NCI-H2196 (cell line): ENCODE measurements around the gene IQCH.
"Not testable (repeated sequence)": the region's sequence is repeated elsewhere in the genome, so short reads cannot be mapped to it uniquely, and the experiment has no call there.

ENCODE experiments used
- DNase-seq: peaks from one replicate; lab custom pipeline; 2025; ENCODE audit not compliant: unreplicated experiment; lab: John Stamatoyannopoulos, UW

IQCH gene

DNA sequence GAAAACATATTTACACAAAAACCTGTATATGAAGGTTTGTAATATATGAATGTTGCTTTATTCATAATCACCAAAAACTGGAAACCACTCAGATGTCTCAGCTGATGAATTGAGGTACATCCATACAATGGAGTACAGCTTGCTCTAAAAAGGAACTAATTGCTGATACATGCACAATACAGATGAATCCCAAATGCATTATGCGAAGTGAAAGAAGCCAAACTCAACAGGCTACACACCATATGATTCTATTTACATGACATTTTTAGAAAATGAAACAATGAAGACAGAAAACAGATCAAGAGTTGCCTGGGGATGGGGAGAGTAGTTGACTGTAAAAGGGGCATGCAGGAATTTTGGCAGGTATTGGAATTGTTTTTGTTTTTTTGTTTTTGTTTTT lies 95.5 kb downstream of the IQCH start:
- DNase-seq = no peak

DNA sequence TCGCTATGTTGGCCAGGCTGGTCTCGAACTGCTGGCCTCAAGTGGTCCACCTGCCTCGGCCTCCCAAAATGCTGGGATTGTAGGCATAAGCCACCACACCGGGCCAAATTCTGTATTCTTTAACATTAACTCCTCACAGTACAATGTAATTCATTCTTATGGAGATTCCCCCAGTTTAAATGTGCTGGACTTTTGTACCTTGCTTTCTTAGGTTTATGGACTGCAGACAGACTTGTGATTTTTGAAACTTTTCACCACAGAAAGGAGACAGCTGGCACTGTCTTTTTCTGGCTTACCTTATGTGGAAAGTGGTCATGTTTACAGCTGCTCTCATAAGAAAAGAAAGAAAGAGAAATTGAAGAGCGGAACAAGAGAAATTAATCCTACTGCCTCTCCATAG lies 103.8 kb downstream of the IQCH start:
- DNase-seq = no peak

DNA sequence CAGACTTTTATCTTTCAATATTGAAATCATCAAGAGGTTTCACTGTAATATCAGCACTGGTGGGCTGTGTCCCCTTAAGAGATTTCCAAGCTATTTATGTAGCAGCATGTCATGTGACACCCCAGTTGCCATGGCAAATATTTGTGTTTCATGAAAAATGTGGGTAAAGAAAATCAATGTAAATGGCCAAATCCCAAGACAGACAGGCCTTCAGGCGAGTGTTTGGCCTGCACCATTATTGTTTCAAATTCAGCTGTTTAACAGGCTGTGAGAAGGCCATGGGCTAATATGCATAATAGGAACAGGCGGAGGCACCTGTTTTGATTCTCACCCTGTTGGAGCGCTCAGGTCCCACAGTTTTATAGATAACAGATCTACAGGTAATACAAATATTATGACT lies 104.2 kb downstream of the IQCH start:
- no peak for DNase-seq

DNA sequence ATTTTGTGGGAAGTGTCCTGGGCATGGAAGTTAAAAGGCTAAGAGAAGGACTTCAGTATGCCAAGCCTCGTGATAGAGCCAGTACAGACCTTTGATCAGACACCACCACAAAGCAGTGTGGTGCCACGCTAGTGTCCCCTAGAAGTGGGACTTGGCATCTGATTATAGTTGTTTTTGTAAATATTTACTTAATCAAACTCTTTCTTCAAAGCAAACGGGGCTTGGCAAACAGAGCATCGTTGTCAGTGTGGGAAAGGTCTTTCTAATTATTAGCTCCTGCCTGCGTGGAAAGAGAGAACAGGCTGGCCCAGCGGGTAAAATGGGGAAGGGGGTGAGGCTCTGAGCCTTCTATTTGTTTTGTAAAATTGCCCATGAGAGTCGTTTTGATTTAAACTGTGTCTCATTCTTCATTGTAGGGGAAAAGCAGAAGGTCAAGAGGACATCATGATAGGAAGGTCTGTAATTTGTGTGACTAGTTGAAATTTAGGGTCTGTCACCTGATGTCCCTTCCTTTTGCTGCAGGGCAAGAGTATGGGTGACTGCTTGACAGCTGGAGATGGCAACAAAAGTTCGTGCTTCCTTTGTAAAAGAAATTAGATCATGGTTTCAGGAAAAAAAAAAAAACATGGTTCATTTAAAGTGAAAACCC lies 105.0 kb downstream of the IQCH start:
- no peak for DNase-seq

DNA sequence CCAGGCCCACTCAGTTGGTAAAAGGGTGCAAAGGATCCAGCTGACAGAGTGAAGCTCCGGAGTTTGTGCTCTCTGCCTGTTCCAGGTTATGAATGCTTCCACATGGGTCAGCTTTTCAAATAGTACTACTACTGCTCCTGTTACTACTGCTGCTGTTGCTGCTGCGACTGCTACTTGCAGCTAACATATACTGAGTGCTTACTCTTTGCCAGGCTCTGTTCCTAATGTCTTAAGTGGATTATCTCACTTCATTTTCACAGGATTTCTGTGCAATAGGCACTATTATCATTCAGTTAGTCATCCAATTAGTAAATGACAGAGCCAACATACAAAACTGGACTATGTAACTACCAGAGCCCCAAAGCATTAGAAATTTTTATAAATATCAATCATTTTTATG lies 106.5 kb downstream of the IQCH start:
- DNase-seq = no peak

- DNase-seq = not testable (repeated sequence)
These were observed 109.1 kb downstream of the IQCH start for GRCh38 chr15:67363712-67364111.

DNA sequence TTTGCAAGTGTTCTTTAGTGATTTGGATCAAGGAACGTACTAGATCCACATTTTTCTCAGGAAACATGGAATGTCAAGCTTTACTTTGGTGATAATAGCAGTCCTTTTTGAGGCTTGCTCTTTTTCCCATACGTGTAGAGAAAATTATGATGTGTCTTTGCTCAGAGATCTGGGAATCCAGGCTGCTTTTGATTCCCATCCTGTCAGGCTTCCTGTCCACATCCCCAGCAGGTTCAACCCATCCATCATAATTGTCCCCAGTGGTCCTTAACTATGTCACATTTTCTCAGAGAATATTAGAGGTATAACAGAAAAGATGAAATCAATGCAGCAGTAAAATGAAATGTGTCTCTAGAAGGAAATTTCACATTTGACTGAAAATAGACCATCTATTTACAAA lies 111.4 kb downstream of the IQCH start:
- DNase-seq = no peak

- DNase-seq = no peak
These were observed 112.3 kb downstream of the IQCH start for GRCh38 chr15:67366904-67367303.

GRCh38 chr15:67369359-67369998 lies 114.9 kb downstream of the IQCH start:
- DNase-seq = no peak

DNA sequence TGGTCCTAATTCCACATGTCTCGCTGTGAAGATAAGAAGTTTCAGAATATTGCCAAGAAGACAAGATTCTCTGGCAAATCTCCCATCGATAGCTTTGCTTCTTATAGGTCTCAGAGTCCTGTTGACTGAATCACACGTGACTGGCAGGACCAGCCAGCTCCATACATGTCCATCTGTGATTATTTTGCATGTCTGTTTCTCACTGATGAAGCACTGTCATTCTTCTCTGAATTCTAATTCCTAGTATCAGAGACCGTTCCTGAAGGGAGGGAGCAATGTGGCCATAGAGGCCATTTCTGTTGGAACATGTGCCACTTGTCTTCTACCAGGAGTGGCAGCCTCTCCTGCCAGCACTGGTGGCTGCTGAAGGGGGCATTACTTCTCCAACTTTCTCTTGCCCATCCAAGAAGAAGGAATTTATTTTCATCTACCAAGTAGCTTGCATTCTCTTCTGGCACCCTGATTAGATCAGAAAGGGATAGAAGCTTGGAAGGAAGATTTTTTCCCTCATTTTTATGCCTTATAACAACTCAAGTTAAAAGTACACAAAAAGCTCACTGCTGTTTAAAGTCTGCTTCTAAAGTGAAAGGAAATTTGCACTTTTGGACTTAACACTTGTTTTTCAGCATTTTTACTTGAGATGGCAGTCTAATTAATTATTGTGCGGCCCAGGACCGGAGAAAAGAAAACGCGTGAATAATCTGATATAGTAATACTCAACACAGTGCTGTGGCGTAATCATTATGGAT lies 115.8 kb downstream of the IQCH start:
- DNase-seq = no peak

- DNase-seq = no peak
These were observed 118.0 kb downstream of the IQCH start for GRCh38 chr15:67372543-67372942.

DNA sequence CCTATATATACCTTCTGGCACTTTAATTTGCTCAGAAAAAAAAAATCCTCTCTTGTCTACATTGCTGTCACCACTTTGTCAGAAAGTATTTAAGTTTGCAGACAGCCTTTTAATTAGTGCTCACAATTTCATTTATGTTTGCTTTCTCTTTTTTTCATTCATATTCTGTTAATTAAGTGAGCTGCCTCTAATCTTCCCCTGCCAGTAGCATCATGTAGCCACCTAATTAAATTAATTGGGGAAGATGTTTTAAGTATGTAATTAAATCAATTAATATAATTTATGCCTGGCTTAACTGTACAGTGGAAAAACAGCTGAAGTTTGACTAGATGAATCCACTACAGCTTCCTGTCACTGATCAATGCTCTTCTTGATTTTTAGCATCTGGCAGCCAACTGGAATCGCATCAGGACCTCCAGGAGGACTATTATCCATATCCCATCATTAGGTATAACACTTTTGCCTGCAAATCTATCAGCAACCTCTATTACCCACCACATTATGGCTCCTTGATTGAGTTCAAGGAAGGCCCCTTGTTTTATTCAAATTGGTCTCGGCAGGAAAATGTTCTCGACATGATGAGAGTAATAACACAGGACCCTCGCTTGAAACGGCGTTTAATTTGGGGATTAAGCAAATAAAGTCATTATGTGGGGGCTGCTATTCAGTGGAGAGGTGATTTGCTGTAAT lies 118.5 kb downstream of the IQCH start:
- DNase-seq = no peak

- DNase-seq = no peak
These were observed 119.4 kb downstream of the IQCH start for GRCh38 chr15:67373971-67374370.

- no peak for DNase-seq
These were observed 124.9 kb downstream of the IQCH start for GRCh38 chr15:67379530-67379929.

- no peak for DNase-seq
These were observed 126.3 kb downstream of the IQCH start for GRCh38 chr15:67380921-67381320.

DNA sequence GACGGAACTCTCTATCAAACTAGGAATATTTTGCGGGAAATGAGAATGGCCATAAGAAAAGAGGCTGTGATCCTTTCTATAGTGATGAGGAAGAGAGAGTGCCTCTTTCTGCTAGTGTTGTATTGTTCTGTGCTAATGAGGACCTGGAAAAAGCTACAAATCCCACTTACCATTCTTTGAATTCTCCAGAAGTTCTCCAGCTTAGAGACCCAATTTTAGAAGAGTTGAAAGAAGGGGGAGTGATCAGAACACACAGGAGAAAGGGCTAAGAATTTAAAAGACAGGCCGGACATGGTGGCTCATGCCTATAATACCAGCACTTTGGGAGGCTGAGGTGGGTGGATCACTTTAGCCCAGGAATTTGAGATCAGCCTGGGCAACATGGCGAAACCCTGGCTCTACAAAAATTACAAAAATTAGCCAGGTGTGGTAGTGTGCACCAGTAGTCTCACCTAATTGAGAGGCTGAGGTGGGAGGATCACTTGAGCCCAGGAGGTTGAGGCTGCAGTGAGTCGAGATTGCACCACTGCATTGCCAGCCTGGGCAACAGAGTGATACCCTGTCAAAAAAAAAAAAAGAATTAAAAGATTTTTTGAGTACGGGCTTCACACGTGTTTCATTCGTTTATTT lies 126.9 kb downstream of the IQCH start:
- no peak for DNase-seq

DNA sequence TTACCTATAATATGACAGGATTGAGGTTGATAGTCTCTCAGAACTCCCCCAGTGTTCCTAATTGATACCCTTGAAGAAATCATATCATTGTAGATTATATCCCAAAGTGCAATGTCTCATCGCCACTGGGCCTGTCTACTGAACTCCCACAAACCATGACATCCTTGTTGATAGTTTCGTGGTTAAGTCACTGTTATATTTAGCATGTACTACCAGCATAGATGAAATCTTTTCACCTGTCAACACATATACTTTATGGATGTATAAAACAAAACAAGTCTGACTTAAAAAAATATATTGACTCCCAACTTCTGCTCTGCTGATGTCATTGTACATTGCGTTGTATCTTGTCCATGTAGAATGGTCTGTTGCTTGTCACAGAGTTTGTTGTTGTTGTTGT lies 128.1 kb downstream of the IQCH start:
- no peak for DNase-seq

GRCh38 chr15:67383899-67384298 lies 129.3 kb downstream of the IQCH start:
- DNase-seq = no peak

DNA sequence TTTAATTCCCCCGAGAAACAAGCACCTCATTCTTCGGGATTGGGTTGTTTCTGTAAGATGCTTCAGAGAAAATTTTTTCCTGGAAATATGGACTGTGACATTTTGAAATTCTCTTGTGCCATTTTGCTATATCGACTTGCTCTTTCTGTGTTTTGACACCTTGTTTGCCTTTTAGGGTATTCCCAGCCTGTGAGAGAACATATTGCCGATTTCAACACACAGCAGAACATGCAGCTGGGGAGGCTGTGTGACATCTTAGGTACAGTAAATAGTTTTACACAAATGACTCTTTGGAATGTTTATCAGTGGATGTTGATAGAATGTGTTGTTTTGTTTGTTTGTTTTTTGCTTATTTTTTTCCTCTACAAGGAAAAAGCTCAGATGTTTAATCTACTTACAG lies 130.2 kb downstream of the IQCH start:
- DNase-seq = no peak

DNA sequence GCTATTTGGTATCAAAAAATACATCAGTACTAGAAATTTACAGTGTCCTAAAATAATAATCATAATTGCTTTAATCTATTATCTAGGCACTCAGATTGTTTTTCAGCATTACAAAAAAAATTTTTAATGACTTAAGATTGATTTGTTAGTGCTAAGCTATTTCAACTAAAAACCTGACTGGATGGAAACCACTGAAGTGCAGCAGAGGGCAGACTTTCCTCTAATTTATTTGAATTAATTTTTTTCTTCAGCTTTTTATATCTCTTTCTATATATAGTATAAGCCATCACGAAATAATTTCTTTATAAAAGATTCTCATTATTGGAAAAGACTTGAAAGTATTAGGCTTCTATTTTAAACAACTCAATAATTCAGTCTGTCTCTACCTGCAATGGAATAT lies 131.4 kb downstream of the IQCH start:
- DNase-seq = no peak

DNA sequence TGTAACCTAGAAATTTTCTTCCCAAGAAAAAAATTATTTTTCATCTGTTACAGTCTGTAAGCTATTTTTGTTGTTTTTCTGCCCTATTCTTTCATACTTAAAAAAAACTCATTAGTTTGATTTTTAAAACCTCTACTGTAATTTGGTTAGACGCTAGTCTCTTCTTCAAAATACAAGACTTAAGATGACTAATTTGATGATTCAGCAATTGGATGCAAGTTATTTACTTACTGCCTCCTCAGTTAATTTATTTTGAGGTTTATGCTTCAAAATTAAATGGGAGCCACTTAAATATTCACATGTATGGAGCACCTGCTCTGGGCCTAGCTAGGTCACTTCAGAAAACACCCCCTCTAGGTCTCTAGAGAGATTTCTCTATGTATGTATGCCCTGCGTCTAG lies 132.4 kb downstream of the IQCH start:
- DNase-seq = no peak
